Pancreas (tissue), 8 donors: ENCODE measurements around the gene NOL9. TPM values are rescaled to one million over a fixed set of nuclear protein-coding genes. Genes with fewer than 3 reads are reported as not detected.

Experiments
- polyA plus RNA-seq, 2 donors: library from polyadenylated mRNA; stranded (reverse); fragments of 200-250 nt; gene quantifications; one replicate each; pipeline ENCODE4 v1.2.3, GENCODE V29; 2013
- total RNA-seq, 6 donors: library from RNA; stranded (reverse); fragmentation: NEBNext Ultra II Directional in 4 of 6; extraction: Animal tissue kit (Norgen Biotek cat#: 25700) in 4 of 6; gene quantifications; one replicate each; pipeline versions ENCODE4 v1.2.1 to v1.2.4, GENCODE V29; 2021 to 2023
- donor health status: healthy with polysubstance abuse.
- donor health status: DM: no; HTN: no; CAD: no; lungs with moderate emphysema.
- donor health status: DM: no; HTN: no; CAD: no.
- donor health status: Bipolar disorder and iron deficiency.
- donor health status: DM: yes; HTN: yes; CAD: no.
- donor health status: DM: no; HTN: no; CAD: no.
- donor health status: DM: no; HTN: no; CAD: no.
- donor health status: DM: yes; HTN: yes; CAD: no.

NOL9 gene
- total and polyA plus RNA-seq, 8 donors, result 7.5 to 15.1 (median 11.4) TPM

Other genes starting within 250 kb of the NOL9 start
- gene ACOT7, start 160.7 kb downstream of the NOL9 start, total RNA-seq, result 1 to 10 TPM; 3.1 to 7.6 (median 5.2) TPM
- 1 to 10 TPM; 3.8 to 7.0 TPM for gene ACOT7, start 160.7 kb downstream of the NOL9 start, polyA plus RNA-seq
- gene HES2, start 134.6 kb downstream of the NOL9 start, total RNA-seq, result under 1 TPM in 3 of 6 donors, not detected in 3; 0.03 to 0.31 (median 0.09) TPM
- not detected for gene HES2, start 134.6 kb downstream of the NOL9 start, polyA plus RNA-seq
- gene ESPN, start 129.7 kb downstream of the NOL9 start, total RNA-seq, result 1 to 10 TPM in 1 of 6 donors, under 1 TPM in 5; 0.31 to 2.5 (median 0.68) TPM
- under 1 TPM; 0.28 to 0.99 TPM for gene ESPN, start 129.7 kb downstream of the NOL9 start, polyA plus RNA-seq
- gene TNFRSF25, start 88.3 kb downstream of the NOL9 start, total RNA-seq, result 1 to 10 TPM in 5 of 6 donors, under 1 TPM in 1; 0.98 to 2.9 (median 2.4) TPM
- 10 to 100 TPM; 13.4 to 26.7 TPM for gene TNFRSF25, start 88.3 kb downstream of the NOL9 start, polyA plus RNA-seq
- gene PLEKHG5, start 62.8 kb downstream of the NOL9 start, total RNA-seq, result 1 to 10 TPM; 1.5 to 3.9 (median 2.6) TPM
- gene PLEKHG5, start 62.8 kb downstream of the NOL9 start, polyA plus RNA-seq, result 1 to 10 TPM; 6.2 to 7.3 TPM
- not detected for gene TAS1R1, start 794 bp upstream of the NOL9 start, total RNA-seq
- gene TAS1R1, start 794 bp upstream of the NOL9 start, polyA plus RNA-seq, result not detected
- gene ZBTB48, start 25.5 kb upstream of the NOL9 start, total RNA-seq, result 10 to 100 TPM; 15.2 to 25.1 (median 16.9) TPM
- gene ZBTB48, start 25.5 kb upstream of the NOL9 start, polyA plus RNA-seq, result 100 to 1,000 TPM; 118 to 143 TPM
- gene KLHL21, start 48.4 kb upstream of the NOL9 start, total RNA-seq, result 10 to 100 TPM; 10.8 to 31.3 (median 18.4) TPM
- gene KLHL21, start 48.4 kb upstream of the NOL9 start, polyA plus RNA-seq, result 10 to 100 TPM; 11.3 to 13.7 TPM
- gene PHF13, start 59.2 kb upstream of the NOL9 start, total RNA-seq, result 1 to 10 TPM; 4.0 to 8.3 (median 4.7) TPM
- 1 to 10 TPM; 4.5 to 8.0 TPM for gene PHF13, start 59.2 kb upstream of the NOL9 start, polyA plus RNA-seq
- gene THAP3, start 70.4 kb upstream of the NOL9 start, total RNA-seq, result 10 to 100 TPM in 1 of 6 donors, 1 to 10 TPM in 5; 6.9 to 11.6 (median 8.9) TPM
- 10 to 100 TPM; 21.9 to 28.0 TPM for gene THAP3, start 70.4 kb upstream of the NOL9 start, polyA plus RNA-seq
- 10 to 100 TPM; 14.9 to 22.9 (median 18.3) TPM for gene DNAJC11, start 147.3 kb upstream of the NOL9 start, total RNA-seq
- 10 to 100 TPM; 29.0 to 30.6 TPM for gene DNAJC11, start 147.3 kb upstream of the NOL9 start, polyA plus RNA-seq
- 10 to 100 TPM; 13.0 to 39.8 (median 20.8) TPM for gene CAMTA1, start 230.9 kb upstream of the NOL9 start, total RNA-seq
- 10 to 100 TPM; 47.9 to 54.2 TPM for gene CAMTA1, start 230.9 kb upstream of the NOL9 start, polyA plus RNA-seq